GM15510 (cell line): ENCODE measurements around the gene APBB2.
A peak's percentile ranks its signal among the peaks of the same experiment; 100 is the strongest.

Source experiments
- POLR2A ChIP-seq: IDR thresholded peaks from 3 replicates; pipeline ENCODE4 v1.6.1; 2011; ENCODE audit warnings: borderline replicate concordance; ENCODE audit not compliant: insufficient read length; ENCODE audit errors: extremely low read depth

Gene APBB2

DNA sequence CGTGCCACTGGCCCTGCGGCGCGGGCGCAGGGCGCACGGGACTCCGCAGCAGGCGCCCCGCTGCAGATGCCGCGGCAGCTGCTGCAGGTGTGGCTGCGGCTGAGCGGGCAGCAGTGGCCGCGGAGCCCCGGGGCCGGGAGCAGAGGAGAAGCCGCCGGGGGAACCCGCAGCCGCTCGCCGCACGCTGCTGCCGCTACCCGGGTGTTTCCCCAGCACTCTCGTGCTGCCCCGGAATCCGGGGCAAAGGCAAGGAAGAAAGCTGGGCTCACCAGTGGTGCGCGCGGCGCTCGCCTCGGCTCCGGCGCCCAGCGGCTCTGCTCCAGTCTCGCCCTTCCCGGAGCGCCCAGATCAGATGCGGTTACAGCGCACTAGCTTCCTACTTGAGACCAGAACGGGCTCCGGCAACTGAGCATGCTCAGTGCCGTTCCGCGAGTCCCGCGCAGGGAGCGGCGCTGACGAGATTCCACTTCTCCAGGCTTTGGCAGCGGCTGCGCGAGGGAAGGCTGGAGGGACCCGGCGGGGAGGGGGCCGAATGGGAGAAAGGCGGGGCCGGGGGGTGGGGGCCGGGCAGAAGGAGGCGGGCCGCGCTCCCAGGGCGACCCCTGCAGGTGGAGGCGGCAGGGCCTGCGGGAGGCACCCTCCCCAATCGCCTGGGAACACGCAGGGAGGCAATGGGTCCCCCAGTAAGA lies at the start of gene APBB2:
Gene APBB2 (minus strand): TSS at position 407 of the 689 bp plus-strand sequence. CDS start 181,288 bp downstream, outside the sequence.
- TF ChIP-seq POLR2A = peak; percentile 44

DNA sequence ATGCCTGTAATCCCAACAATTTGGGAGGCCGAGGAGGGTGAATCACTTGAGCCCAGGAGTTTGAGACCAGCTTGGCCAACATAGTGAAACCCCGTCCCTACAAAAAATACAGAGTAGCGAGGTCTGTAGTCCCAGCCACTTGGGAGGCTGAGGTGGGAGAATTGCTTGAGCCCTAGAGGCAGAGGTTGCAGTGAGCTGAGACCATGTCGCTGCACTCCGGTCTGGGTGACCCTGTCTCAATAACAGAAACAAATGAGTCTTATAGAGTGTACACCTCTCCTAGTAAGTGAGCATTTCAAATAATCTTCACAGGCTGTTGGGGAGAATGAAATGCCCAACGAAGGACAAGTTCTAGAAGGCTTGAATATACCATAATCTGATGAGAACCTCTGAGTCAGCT lies 47.9 kb upstream of the APBB2 start:
- TF ChIP-seq POLR2A = no peak

DNA sequence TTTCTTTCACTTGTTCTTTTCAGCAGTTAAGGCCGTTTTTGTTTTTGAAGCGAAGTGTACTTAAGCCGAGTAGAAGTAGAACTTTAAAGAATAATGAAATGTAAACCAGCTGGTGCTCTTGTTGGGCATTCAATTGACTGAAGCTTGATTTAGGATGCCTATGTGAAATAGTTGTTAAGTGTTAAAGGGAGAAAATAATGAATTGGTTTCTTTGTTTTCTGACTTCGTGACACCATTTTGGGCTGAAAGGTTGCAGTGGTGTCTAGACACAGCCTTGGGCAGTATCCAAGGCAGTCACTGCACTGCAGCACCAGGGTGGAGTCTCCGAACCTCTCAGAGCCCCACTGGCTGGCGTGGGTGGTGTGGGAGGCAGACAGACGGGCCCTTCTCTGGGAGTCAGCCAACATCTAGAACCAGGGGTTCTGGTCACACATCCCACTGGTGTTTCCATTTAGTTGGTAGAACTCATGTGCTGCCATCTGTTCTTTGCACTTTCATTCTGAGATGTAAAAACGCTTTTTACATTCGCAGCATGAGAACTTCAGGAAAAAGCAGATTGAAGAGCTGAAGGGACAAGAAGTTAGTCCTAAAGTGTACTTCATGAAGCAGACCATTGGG lies 45.9 kb upstream of the APBB2 start:
- TF ChIP-seq POLR2A = no peak

GRCh38 chr4:41258783-41259182 lies 44.4 kb upstream of the APBB2 start:
- TF ChIP-seq POLR2A = no peak

GRCh38 chr4:41257906-41258305 lies 43.6 kb upstream of the APBB2 start:
- no peak for TF ChIP-seq POLR2A

GRCh38 chr4:41257257-41257901 lies 43.0 kb upstream of the APBB2 start:
- TF ChIP-seq POLR2A = no peak

GRCh38 chr4:41256740-41257256 lies 42.5 kb upstream of the APBB2 start, which contains the start of gene UCHL1:
TSS of gene UCHL1 (plus strand) at chr4:41256928. CDS start at chr4:41256977, 49 bp downstream.
- peak; percentile 73 for TF ChIP-seq POLR2A

- TF ChIP-seq POLR2A = no peak
Measured at GRCh38 chr4:41256131-41256739, 41.9 kb upstream of the APBB2 start.

DNA sequence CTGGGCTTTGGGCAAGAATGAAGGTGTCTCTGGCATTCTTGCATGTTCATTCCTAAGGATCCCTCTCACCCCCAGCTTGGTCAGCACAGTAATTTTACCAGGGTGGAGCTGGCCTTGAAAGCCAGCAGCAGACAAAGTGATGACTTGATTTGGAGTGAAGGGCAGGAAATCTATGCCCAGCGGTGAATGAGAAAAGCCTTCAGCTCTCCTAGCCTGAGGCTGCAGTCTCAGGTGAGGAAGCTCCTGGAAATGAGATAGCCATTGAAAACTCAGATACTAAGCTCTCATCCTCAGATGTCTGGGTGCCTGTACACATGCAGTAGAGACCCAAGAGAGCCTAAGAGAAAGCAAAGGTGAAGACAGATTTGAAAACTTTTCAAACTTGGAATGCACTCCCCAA lies 31.6 kb upstream of the APBB2 start:
- TF ChIP-seq POLR2A = no peak

DNA sequence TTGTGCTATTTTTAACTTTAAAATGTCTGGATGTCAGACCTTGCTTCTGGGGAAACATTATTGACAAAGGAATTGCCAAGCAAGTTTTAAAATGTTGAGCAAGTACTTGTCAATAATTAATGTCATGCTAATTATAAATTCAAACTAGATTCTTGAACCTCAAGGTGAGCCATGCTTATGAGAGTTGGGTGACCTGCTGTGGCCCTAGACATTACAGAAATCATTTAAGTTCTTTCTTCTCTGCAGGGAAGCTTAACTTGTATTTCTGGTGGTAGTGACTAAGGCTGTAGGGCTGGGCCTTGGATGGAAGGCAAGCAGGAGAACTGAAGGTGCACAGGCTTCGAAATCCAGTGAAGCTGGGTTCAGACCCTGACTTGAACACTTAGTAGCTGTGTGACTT lies 27.6 kb upstream of the APBB2 start:
- TF ChIP-seq POLR2A = no peak

DNA sequence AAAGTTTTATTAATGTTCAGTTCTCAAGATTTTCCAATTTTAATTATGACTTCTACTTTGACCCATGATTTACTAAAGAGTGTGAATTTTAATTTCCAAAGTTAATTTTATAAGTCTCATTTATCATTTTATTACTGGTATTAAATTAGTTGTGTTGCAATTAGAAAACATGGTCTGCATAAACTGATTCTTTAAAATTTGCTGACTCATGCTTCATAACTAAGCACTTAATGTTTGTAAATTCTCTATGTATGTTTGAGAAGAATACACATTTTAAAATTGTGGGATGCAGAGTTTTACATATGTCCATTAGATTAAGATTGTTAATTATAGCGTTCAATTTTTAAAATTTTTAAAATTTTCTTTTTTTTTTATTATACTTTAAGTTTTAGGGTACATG lies 22.2 kb upstream of the APBB2 start:
- TF ChIP-seq POLR2A = no peak

GRCh38 chr4:41236032-41236431 lies 21.7 kb upstream of the APBB2 start:
- no peak for TF ChIP-seq POLR2A

DNA sequence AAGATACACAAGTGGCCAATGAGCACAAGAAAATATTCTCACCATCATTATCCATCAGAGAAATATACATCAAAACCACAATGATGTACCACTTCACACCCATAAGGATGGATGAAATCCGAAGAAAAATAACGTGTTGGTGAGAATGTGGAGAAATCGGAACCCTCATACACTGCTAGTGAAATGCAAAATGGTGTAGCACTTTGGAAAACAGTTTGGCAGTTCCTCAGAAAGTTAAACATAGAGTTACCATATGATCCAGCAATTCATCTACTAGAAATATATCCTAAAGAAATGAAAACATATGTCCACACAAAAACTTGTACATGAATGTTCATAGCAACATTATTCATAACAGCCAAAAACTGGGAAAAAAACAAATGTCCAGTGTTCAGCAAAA lies 18.5 kb upstream of the APBB2 start:
- no peak for TF ChIP-seq POLR2A

GRCh38 chr4:41232406-41232805 lies 18.1 kb upstream of the APBB2 start:
- no peak for TF ChIP-seq POLR2A

DNA sequence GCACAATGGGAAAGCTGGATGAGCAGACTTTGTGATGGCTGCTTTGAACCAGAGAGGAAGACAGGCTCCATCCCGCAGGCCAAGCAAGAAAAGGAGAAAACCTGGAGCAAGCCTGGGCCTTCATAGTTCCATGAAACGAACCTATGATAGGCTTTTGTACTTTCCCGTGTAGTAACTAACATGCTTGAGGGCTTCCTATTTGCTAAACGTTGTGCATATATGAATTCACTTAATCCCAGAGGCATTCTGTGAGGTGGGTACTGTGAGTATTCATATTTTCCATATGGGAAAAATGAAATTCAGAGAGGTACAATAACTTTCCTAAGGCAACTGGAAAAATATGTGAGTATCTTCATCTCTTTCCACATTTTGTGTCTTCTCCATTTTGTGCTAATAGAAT lies 13.6 kb upstream of the APBB2 start:
- no peak for TF ChIP-seq POLR2A
